Measurements from ENCODE around the gene ENAH.
"Not testable (repeated sequence)": the region's sequence is repeated elsewhere in the genome, so short reads cannot be mapped to it uniquely, and the experiment has no call there.

The ENAH gene

DNA sequence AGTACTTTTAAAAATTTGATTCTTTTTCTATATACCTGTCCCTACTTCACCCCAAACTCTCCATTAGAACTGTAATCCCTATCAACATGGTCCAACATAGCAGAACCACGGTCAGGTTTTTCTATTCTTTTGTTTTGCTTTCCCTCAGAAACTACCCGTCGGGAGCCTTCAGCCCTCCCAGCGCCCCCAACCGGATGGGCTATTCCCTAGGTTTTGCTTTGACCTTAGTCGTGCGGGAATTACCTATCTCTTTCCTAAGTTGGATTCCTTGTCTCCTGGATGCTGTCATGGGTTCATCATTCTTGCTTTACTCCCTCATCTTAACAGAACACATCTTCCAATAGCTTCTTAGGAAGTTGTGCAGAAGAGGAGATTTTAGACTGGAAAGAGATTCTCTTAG, 127.5 kb downstream of the ENAH start:
- no peak for DNase-seq (ENCODE audit: low spot score)

DNA sequence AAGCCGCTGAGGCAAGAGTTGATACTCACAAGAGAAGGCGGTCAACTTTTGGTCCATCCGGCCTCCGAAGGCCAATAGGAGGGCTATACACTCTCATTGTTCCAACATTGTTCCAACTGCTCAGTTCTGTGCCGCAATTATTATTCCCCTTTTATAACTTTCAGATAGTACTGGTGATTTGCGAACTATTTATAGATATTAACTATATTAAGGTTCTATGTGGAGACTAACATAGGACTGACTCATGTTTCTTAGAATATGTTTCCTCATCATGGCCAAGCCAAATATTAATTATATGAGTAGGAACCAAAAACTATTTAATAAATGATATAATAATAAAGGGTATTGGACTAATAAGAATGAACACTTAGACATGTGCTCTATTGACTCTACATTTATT, 128.4 kb downstream of the ENAH start:
- no peak for DNase-seq (ENCODE audit: low spot score)

DNA sequence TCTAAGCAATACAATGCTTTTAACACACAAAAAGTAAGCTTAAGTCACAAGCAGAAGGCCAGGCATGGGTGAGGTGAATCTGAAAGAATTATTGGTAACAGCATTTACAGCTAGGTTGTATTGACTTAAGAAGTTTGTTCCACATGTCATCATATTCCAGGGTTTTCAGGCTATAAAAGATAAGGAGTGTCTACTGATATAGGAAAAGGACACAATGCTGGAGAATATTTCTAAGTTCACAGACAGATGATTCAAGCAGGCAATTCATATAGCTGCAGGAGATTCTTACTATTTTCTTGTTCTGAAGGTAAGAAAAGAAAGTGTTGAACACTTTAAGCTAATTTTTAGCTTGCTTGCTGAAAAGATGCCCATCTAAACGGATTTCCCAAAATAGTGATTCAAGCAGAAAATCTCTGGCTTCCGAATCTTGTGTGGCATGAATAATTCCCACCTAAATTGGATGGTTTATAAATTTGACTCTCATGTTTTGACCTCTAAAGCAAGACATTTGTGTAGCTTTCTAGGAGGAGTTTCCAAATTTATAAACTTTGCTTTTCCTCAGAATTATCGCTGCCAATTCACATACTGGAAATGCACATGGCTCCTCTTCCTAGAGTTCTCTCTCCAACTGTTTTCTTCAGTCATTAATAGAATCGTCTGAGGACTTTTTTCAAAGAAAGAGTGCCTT, 129.5 kb downstream of the ENAH start:
- DNase-seq (ENCODE audit: low spot score), result no peak

DNA sequence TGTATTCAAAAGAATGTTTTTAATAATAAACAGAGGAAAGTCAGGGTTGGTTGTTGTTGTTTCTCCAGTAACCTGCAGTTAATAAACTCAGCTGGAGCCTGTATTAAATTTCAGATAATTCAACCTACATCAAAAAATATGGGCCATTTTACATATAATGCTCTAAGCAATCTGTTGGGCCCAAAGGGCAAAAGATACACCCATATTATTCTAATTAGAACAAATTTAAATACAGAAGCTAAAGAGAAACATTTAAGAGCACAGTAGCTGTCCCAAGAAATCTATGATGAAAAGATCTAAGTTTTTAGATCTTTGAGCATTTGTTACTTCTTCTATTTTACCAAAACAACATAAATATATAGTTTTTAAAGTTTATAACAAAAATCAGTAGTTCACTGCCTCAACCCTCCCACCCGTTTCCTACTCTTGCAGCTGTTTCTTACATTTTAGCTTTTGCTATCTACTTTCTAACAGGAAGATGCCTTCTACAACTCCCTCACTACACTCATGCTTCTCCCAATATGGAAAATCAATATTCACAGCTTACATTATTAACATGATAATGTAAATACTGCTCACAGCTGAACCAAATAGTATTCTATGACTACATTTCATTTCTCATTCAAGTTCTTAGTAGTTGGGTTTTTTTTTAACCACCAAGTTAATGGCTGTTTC, 130.2 kb downstream of the ENAH start:
- no peak for DNase-seq (ENCODE audit: low spot score)

DNA sequence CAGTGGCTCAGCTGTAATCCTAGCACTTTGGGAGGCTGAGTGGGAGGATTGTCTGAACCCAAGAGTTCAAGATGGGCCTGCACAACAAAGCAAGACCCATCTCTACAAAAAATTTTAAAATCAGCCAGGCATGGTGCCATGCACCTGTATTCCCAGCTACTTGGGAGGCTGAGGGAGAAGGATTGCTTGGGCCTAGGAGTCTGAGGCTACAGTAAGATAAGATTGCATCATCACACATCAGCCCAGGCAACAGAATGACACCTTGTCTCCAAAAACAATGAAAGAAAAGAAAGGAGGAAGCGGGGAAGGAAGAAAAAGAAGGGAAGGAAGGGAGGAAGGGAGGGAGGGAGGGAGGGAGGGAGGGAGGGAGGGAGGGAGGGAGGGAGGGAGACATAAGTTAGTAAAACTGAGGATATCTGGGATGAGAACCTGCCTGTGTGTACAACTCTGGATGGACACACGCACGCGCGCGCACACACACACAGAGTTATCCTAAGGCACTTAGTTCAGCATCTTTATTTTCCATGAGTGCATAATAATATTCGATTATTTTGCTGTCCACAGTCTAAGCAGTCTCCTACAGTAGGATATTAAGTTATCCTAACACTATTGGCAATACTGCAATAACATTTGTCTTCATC, 132.2 kb downstream of the ENAH start:
- DNase-seq (ENCODE audit: low spot score), result no peak

DNA sequence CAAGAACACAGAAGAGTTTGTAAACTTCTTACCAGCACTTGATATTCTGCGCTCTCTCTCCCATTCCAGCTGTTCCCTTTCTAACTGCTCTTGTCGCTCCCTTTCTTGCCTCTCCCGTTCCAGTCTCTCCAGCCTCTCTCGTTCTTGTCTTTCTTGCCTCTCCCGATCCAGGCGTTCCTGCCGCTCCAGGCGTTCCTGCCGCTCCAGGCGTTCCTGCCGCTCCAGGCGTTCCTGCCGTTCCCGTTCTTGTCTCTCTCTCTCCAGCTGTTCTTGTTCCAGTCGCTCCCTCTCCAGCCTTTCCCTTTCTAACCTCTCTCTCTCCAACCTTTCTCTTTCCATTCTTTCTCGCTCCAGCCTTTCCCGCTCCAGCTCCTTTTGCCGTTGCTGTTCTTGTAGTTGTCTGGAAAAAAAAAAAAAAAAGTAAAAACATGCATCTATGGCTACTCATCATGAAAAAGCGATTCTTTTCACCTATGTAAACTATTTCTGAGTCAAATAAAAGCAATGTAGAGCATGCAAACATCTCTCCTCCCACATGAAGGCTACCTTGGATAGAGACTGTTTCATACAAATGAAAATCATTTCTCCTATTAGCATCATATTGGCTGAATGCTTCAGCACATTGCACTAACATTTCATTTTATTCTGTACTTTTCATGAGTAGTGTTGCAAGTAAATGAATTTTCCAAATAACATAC, 133.6 kb downstream of the ENAH start:
- DNase-seq (ENCODE audit: low spot score), result no peak

DNA sequence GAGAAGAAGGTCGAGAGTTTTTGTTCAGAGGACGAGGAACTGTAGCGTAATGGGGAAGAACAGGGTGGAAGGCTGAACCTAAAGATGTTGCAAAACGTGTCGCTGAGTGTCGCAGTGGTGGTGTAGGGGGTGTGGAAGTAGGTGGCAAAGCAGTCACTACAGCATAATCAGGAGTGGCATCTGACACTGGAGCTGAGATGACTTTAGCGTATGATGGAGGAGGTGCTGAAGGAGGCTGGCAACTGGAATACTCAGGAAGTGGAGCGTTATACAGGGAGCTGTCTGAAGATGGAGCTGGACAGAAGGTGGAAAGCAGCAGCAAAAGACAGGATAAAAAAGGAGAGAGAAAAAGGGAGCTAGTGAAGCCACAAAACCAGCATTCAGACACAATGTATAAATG, 135.2 kb downstream of the ENAH start:
- DNase-seq (ENCODE audit: low spot score), result peak; percentile 21

DNA sequence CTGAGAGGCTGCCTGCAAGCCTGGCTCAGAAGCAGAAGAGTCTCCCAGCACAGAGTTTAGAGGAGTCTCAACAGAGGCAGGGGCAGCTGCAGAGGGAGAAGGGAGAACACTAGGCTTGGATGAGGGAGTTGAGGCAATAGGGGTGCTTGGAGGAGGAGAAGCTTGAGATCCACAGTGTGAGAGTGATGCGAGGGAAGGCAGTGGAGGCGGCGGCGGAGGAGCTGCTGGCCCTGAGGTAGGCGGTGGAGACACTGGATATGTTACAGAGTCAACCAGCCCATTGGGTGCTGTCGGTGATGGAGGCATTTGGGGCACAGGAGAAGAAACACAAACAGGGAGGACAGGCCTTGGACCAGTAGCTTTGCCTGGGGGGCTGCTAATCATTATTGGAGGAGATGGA, 135.7 kb downstream of the ENAH start:
- no peak for DNase-seq (ENCODE audit: low spot score)

DNA sequence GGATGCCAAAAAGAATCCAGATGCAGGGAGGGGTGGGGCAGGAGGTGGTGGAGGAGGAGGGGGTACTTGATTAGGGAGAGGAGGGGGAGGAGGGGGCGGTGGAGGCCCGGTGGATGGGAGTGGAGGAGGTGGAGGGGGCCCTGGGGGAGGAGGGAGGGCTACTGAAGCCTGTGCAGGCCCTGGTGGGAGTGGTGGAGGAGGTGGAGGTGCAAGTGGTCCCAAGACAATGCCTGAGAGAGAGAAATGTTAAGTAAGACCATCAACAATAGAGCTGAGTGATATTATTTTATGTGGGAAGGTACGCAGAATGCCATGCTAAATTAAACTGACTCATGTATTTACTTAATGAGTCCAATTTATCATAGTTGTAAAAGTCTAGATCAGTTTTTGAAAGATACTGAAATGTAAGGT, 138.2 kb downstream of the ENAH start:
- DNase-seq (ENCODE audit: low spot score), result no peak

DNA sequence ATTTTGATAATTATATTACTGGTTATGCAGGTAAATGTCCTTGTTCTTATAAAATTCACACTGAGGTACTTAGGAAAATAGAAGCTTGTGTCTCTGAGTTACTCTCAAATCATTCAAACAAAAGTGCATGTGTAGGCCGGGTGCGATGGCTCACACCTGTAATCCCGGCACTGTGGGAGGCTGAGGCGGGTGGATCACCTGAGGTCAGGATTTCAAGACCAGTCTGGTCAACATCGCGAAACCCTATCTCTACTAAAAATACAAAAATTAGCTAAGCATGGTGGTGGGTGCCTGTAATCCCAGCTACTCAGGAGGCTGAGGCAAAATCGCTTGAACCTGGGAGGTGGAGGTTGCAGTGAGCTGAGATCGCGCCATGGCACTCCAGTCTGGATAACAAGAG, 139.3 kb downstream of the ENAH start:
- not testable (repeated sequence) for DNase-seq (ENCODE audit: low spot score)

DNA sequence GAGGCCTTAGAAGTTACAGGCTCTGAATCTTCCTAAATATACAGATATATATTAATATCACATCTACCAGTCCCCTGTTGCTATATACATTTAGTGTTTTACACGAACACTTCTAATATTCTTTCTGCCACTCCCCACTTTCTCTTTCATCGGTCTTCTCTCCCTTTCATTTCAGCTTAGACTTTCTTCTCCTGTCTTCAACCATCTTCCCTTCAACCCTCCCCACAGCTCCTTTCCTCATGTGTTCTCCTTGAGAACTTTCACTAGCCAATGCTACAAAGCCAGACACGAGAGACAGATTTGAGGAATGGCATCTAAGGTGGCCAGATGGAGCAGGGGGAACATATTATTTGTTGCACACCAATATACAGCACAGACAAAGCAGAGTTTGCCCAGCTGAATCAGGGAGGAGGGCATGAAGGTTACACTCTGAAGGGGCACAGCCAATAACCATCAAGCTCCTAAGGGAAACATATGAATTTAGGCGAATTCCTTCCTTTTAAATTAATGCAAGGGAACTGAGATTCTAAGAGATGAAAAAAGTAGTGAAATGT, 141.0 kb downstream of the ENAH start:
- no peak for DNase-seq (ENCODE audit: low spot score)

DNA sequence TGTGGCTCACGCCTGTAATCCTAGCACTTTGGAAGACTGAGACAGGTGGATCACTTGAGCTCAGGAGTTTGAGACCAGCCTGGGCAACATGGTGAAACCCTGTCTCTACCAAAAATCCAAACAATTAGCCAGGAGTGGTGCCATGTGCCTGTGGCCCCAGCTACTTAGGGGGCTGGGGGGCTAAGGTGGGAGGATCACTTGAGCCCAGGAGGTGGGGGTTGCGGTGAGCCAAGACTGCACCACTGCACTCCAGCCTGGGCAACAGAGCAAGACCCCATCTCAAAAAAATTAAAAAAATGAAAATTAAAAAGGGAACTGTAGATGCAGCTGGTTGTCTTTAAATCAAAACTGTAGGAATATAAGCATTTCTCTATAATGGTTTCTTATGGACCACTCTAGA, 142.2 kb downstream of the ENAH start:
- DNase-seq (ENCODE audit: low spot score), result not testable (repeated sequence)

DNA sequence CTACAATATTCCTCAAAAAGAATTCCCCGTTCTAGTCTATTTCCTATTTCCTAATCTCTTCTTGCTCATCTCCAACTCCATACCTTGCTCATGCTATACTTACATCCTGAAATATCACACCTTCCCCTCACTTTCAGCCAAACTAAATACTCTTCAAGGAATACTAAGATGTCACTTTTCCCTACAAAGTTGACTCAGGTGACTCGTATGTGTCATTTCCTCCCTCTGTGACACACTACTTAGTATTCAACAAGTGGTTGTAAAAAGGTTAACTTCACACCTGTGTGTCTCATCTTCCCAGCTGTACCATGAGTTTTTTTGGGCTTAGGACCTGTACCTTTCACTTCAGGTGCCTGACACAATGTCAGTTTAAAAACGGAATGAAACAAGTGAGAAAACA, 143.2 kb downstream of the ENAH start:
- no peak for DNase-seq (ENCODE audit: low spot score)

DNA sequence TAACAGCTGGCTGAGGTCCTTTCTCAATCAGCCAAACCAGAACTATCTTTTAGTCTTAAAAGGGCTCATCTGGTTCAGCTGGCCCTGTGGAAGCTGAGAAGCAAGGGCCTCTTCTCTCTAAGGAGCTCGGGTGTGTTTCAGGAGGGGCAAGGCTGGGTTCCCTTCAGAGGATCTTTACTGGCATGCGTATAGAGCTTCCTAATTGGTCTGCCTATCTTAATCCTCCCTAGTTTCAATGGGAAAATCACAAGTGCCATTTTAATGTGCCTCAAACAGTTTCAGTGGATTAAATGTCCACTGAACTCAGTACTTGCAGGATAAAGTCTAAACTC, 143.6 kb downstream of the ENAH start:
- DNase-seq (ENCODE audit: low spot score), result no peak

DNA sequence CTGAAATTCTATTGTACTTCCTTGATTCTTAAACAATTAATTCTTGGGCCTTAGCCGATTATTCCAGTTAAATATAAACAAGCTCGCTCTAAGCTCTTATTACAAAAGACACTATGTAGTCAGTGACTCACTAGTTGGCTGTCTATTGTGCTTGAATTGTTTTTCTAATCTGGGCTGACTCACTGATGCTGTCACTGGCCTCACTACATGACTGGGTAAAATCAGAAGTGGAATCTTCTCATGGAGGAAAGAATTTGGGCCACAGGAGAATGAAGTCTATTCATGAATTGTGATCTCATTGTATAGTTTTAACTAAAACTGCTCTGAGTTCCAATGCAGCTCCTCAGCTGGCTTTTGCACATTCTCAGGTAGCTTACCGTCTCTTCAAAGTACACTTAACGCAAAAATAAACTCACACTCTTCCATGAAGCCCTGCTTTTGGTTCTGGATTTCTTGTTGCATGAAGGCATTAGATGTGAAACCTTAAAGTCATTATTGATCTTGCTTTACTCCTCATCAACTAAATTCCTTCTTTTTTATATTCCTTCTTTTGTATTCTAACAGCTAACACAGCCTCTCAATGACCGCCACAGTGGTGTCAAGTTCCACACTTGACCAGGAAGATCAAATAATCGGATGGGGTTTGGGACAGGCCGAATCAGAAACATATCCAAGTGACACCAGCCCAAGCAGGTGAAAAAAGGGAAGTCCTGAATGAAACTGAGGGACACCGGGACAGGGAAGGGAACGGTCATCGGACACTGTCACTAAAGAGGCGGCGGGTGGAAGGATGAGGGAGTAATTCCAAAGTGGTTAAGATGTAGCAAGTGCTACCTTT, 144.2 kb downstream of the ENAH start:
- peak; percentile 9 for DNase-seq (ENCODE audit: low spot score)

DNA sequence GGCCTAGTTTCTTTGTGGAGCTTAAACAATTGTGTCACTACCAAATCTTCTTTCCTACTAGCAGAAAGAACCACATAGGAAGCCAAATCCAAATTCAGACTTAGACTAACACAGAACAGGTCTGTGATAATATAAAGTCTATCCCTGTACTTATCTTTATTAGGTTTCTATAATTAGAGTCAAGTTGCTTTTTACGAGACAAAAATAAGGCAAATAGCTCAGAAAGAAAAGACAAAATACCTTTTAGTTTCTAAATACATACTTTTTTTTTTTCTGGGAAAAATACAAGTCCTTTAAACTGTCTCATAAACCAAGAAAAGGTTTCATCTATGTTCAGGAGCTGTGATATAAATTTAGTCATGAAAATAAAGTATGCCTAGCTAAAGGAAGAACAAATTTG, 146.2 kb downstream of the ENAH start:
- DNase-seq (ENCODE audit: low spot score), result no peak

DNA sequence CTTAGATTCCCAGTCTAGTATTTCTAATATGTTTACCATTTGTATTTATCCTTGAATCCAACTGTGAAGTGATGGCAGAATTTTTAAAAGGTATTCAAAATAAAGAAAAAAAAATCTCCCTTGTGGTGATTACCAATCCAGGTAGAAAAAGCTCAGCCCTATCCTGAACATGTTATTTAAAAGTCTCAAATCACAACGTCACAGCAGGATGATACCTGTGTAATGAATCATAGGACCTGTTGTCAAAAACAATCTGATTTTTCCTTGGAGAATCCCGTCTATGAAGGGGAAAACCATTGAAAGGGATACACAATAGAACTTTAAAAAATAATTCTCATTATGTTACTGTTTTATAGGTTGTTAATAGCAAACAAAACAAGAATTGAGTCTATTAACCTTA, 148.1 kb downstream of the ENAH start:
- DNase-seq (ENCODE audit: low spot score), result no peak

DNA sequence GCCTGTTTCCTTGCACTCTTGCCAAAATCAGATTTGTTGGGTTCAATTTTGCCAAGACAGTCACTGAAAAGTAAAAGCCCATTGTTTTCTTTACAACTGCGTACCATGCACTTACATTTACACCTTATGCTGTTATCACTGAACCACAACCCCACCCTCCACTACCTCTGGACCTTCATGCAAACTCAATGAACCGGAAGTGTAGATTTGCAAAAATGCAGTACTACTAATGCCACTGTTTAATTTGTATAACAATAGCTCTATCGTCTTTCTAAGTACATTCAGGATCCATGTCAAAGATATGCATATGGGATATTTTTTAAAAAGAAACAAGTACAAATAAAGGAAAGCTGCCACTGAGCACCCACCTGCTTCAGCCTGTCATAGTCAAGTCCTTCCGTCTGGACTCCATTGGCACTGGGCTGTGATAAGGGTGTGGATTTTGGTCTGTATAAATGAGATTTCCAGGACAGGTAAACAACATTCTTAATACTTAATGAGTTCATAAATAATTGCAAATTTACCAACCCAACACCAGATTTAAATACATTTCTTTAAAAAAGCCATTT, 152.2 kb downstream of the ENAH start:
- no peak for DNase-seq (ENCODE audit: low spot score)

DNA sequence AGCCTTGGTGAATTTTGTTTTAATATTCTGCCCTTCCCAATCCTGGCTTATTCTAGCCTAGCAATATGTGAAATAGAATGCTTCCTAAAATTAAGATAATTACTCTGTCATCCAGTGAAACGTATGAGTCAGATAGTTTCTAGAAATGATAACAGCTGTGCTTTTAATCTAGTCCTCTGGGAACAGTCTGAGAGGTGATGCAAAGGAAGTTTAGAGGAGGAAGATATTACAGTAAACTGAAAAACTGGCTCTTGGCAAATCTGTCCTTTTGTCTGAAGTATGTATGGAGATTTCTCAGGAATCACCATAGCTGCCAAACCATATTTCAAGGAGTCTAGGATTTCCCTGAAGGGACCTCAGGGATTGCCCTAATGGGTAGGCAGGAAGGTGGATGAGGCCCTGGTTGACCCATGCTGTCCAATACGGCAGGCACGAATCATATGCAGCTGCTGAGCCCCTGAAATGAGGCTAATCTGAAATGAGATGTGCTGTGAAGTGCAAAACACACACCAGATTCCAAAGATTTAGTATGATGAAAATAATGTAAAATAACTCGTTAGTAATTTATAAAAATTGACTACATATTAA, 154.3 kb downstream of the ENAH start:
- no peak for DNase-seq (ENCODE audit: low spot score)

DNA sequence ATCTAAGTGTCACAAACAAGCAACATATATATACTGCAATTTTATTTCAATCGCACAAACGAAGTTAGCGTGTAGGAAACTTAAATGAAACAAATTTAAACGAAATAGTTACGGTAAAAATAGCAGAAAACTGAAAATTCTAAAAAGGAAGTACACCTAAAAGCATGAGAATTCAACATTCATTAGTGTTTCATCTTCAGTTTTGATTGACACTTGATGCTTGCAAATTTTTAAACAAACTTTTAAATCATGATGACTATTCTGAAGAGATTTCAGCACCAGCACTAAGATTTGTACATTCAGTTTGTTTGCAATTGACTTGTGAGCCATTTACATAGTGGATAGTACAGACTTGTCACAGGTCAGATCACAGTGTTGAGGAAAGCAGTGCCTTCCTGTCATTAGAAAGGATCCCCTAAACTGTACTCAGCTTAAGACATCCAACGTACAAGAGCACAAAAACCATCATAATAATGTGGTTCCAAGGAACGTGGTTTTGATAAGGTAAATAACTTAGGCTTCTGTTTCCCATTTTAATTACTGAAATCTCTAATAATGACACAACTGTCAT, 158.0 kb downstream of the ENAH start:
- no peak for DNase-seq (ENCODE audit: low spot score)
